Measurements from ENCODE around the gene CCL23. TPM values are rescaled to one million over a fixed set of nuclear protein-coding genes. Genes with fewer than 3 reads are reported as not detected.

CCL23 gene
- polyA plus RNA-seq, 10 donors = 0.32 TPM; not detected in 9

- peak; percentile 62 to 85 (median 81) for DNase-seq
Measured at GRCh38 chr17:35969558-35970380, 48.0 kb downstream of the CCL23 start.

GRCh38 chr17:35968520-35969054, 49.2 kb downstream of the CCL23 start:
- DNase-seq = no peak

- no peak for DNase-seq
Measured at GRCh38 chr17:35965272-35965671, 52.5 kb downstream of the CCL23 start.

GRCh38 chr17:35963663-35964062, 54.1 kb downstream of the CCL23 start:
- no peak for DNase-seq

Other genes starting within 250 kb of the CCL23 start
- 1 to 10 TPM; 1.6 to 5.0 (median 3.2) TPM for gene MMP28, start 222.3 kb downstream of the CCL23 start, polyA plus RNA-seq (ENCODE audit: insufficient read length in 10 of 10)
- 100 to 1,000 TPM in 9 of 10 donors, 10 to 100 TPM in 1; 94.1 to 155 (median 124) TPM for gene TAF15, start 208.5 kb downstream of the CCL23 start, polyA plus RNA-seq (ENCODE audit: insufficient read length in 10 of 10)
- not detected for gene HEATR9, start 149.1 kb downstream of the CCL23 start, polyA plus RNA-seq (ENCODE audit: insufficient read length in 10 of 10)
- 1 to 10 TPM in 6 of 10 donors, under 1 TPM in 4; 0.41 to 7.3 (median 1.2) TPM for gene CCL5, start 137.6 kb downstream of the CCL23 start, polyA plus RNA-seq (ENCODE audit: insufficient read length in 10 of 10)
- 1 to 10 TPM in 2 of 10 donors, under 1 TPM in 8; 0.20 to 1.5 (median 0.60) TPM for gene RDM1, start 87.2 kb downstream of the CCL23 start, polyA plus RNA-seq (ENCODE audit: insufficient read length in 10 of 10)
- gene LYZL6, start 74.3 kb downstream of the CCL23 start, polyA plus RNA-seq (ENCODE audit: insufficient read length in 10 of 10) = not detected
- under 1 TPM in 9 of 10 donors, not detected in 1; 0.11 to 0.56 (median 0.17) TPM for gene CCL16, start 36.5 kb downstream of the CCL23 start, polyA plus RNA-seq (ENCODE audit: insufficient read length in 10 of 10)
- 10 to 100 TPM; 17.4 to 41.0 (median 32.6) TPM for gene CCL14, start 31.2 kb downstream of the CCL23 start, polyA plus RNA-seq (ENCODE audit: insufficient read length in 10 of 10)
- under 1 TPM in 1 of 10 donors, not detected in 9; 0.19 TPM for gene CCL15, start 16.4 kb downstream of the CCL23 start, polyA plus RNA-seq (ENCODE audit: insufficient read length in 10 of 10)
- under 1 TPM in 2 of 10 donors, not detected in 8; 0.18 to 0.23 TPM for gene CCL18, start 46.3 kb upstream of the CCL23 start, polyA plus RNA-seq (ENCODE audit: insufficient read length in 10 of 10)
- 10 to 100 TPM in 3 of 10 donors, 1 to 10 TPM in 6, under 1 TPM in 1; 0.79 to 16.5 (median 6.4) TPM for gene CCL3, start 72.2 kb upstream of the CCL23 start, polyA plus RNA-seq (ENCODE audit: insufficient read length in 10 of 10)
- gene CCL4, start 85.9 kb upstream of the CCL23 start, polyA plus RNA-seq (ENCODE audit: insufficient read length in 10 of 10) = 10 to 100 TPM in 1 of 10 donors, 1 to 10 TPM in 8, under 1 TPM in 1; 0.48 to 16.8 (median 3.3) TPM
- 10 to 100 TPM in 3 of 10 donors, 1 to 10 TPM in 7; 2.9 to 16.2 (median 7.5) TPM for gene TBC1D3B, start 158.7 kb upstream of the CCL23 start, polyA plus RNA-seq (ENCODE audit: insufficient read length in 10 of 10)
- gene CCL3L1, start 178.8 kb upstream of the CCL23 start, polyA plus RNA-seq (ENCODE audit: insufficient read length in 10 of 10) = 10 to 100 TPM in 1 of 10 donors, 1 to 10 TPM in 3, under 1 TPM in 5, not detected in 1; 0.25 to 11.4 (median 0.95) TPM
- gene CCL4L2, start 193.1 kb upstream of the CCL23 start, polyA plus RNA-seq (ENCODE audit: insufficient read length in 10 of 10) = 10 to 100 TPM in 1 of 10 donors, 1 to 10 TPM in 6, under 1 TPM in 2, not detected in 1; 0.74 to 21.4 (median 2.5) TPM
- gene TBC1D3I, start 246.6 kb upstream of the CCL23 start, polyA plus RNA-seq (ENCODE audit: insufficient read length in 10 of 10) = 1 to 10 TPM in 3 of 10 donors, under 1 TPM in 1, not detected in 6; 0.82 to 2.9 (median 1.3) TPM

Data from muscle of back (tissue), 11 donors.